SK-N-SH (cell line): ENCODE results near the gene PLA2G4C. TPM values are rescaled to one million over a fixed set of nuclear protein-coding genes. Genes with fewer than 3 reads are reported as not detected.

Experiments used
- CTCF ChIA-PET: fragments of 300-600, 350-600 bp; formaldehyde crosslinking; extraction: SDS; loops from one replicate; lab custom pipeline; 2021; lab: Yijun Ruan, JAX
- POLR2A ChIA-PET: fragments of 350-600 bp; sonication (Branson Sonifier 250); formaldehyde crosslinking; extraction: SDS; loops from one replicate; lab custom pipeline; 2020; ENCODE audit warnings: antibody characterized with exemption, inconsistent platforms; lab: Yijun Ruan, JAX
- DNase-seq: peaks from one replicate; pipeline ENCODE4 v3.0.0; 2012
- H2AFZ ChIP-seq: fragments of 200-600 bp; sonication (generic); 2 replicates; pipeline ENCODE4 v1.8.1; 2016; ENCODE audit warnings: antibody characterized with exemption, mild to moderate bottlenecking, low read depth
- H3F3A ChIP-seq: fragments of 200-600 bp; sonication (generic); replicated peaks from 2 replicates; pipeline ENCODE3; 2016; ENCODE audit warnings: antibody characterized with exemption, mild to moderate bottlenecking; ENCODE audit not compliant: insufficient read depth
- H3K27ac ChIP-seq, 2 experiments: fragments of 200-500 bp in 1 of 2; fragments of 200-600 bp in 1 of 2; sonication (Bioruptor generic) in 1 of 2; sonication (generic), shearing (Covaris generic) in 1 of 2; 2 replicates each; pipeline versions ENCODE4 v1.5.1 to v1.6.1; 2014 to 2016; ENCODE audit warnings: low read depth in 2 of 2, inconsistent platforms in 1 of 2, low read length in 1 of 2, mild to moderate bottlenecking in 1 of 2, mixed read lengths in 1 of 2
- H3K27me3 ChIP-seq: fragments of 200-600 bp; sonication (generic), shearing (Covaris generic); 2 replicates; pipeline ENCODE4 v1.6.1; 2016; ENCODE audit warnings: mixed run types; ENCODE audit not compliant: insufficient read depth
- H3K36me3 ChIP-seq, 2 experiments: fragments of 200-500 bp in 1 of 2; fragments of 200-600 bp in 1 of 2; sonication (Bioruptor generic) in 1 of 2; sonication (generic) in 1 of 2; replicated peaks in 1 of 2; 2 replicates each; pipeline versions ENCODE3 to v1.5.1; 2014 to 2016; ENCODE audit warnings: low read length in 1 of 2, mild to moderate bottlenecking in 1 of 2; ENCODE audit not compliant: insufficient read depth in 2 of 2, control insufficient read depth in 1 of 2
- H3K4me1 ChIP-seq, 2 experiments: fragments of 200-500 bp in 1 of 2; fragments of 200-600 bp in 1 of 2; sonication (Bioruptor generic) in 1 of 2; sonication (generic), shearing (Covaris generic) in 1 of 2; 2 replicates each; pipeline versions ENCODE4 v1.5.1 to v1.6.1; 2014 to 2016; ENCODE audit warnings: low read depth in 1 of 2, low read length in 1 of 2, mixed run types in 1 of 2; ENCODE audit not compliant: insufficient read depth in 2 of 2, control insufficient read depth in 1 of 2
- H3K4me2 ChIP-seq: fragments of 200-600 bp; sonication (generic), shearing (Covaris generic); 2 replicates; pipeline ENCODE4 v1.6.1; 2017; ENCODE audit warnings: mixed run types
- H3K4me3 ChIP-seq, 2 experiments: fragments of 200-500 bp in 1 of 2; fragments of 200-600 bp in 1 of 2; sonication (Bioruptor generic) in 1 of 2; sonication (generic), shearing (Covaris generic) in 1 of 2; 2 replicates each; pipeline versions ENCODE4 v1.5.1 to v1.8.1; 2014 to 2016; ENCODE audit warnings: low read depth in 2 of 2, inconsistent platforms in 1 of 2, low read length in 1 of 2, mild to moderate bottlenecking in 1 of 2, mixed read lengths in 1 of 2, moderate library complexity in 1 of 2
- H3K79me2 ChIP-seq: fragments of 200-600 bp; sonication (generic); 2 replicates; pipeline ENCODE4 v1.8.1; 2017; ENCODE audit warnings: mild to moderate bottlenecking; ENCODE audit not compliant: insufficient read depth
- H3K9ac ChIP-seq: fragments of 200-600 bp; sonication (generic); 2 replicates; pipeline ENCODE4 v1.6.1; 2017; ENCODE audit warnings: mixed run types
- H3K9me2 ChIP-seq: fragments of 200-600 bp; sonication (generic); 2 replicates; pipeline ENCODE4 v1.6.1; 2017; ENCODE audit warnings: mixed run types
- H3K9me3 ChIP-seq: fragments of 200-600 bp; sonication (generic); 2 replicates; pipeline ENCODE4 v1.6.1; 2017; ENCODE audit warnings: mixed run types, mild to moderate bottlenecking, moderate library complexity
- H4K20me1 ChIP-seq: fragments of 200-600 bp; sonication (generic); 2 replicates; pipeline ENCODE4 v1.6.1; 2017; ENCODE audit warnings: mild to moderate bottlenecking, mixed run types; ENCODE audit not compliant: insufficient read depth
- CHD2 ChIP-seq: fragments of 150-350 bp; IDR thresholded peaks from 2 replicates; pipeline ENCODE4 v1.6.1; 2018; ENCODE audit warnings: low read length; ENCODE audit not compliant: partially characterized antibody
- EP300 ChIP-seq, 2 experiments: IDR thresholded peaks; 2 replicates each; pipeline versions ENCODE4 v1.4.0 to v1.6.1; 2012; ENCODE audit warnings: borderline replicate concordance in 1 of 2, low read depth in 1 of 2, low read length in 1 of 2
- EZH2phosphoT487 ChIP-seq: fragments of 200-600 bp; sonication (generic); IDR thresholded peaks from 2 replicates; pipeline ENCODE4 v1.6.1; 2017; ENCODE audit warnings: low read depth, mixed run types, mild to moderate bottlenecking, antibody characterized with exemption, moderate library complexity, borderline replicate concordance
- FOSL2 ChIP-seq: IDR thresholded peaks from 2 replicates; pipeline ENCODE4 v1.4.0; 2012; ENCODE audit warnings: low read depth, mild to moderate bottlenecking, moderate library complexity, borderline replicate concordance
- GABPA ChIP-seq: IDR thresholded peaks from 2 replicates; pipeline ENCODE4 v1.4.0; 2012; ENCODE audit warnings: low read depth, mild to moderate bottlenecking
- GATA2 ChIP-seq: sonication (generic); formaldehyde crosslinking; IDR thresholded peaks from 2 replicates; pipeline ENCODE4 v1.5.0; 2020; ENCODE audit warnings: mild to moderate bottlenecking, missing genetic modification reagents
- MXI1 ChIP-seq: IDR thresholded peaks from 2 replicates; pipeline ENCODE4 v1.6.1; 2012; ENCODE audit warnings: mild to moderate bottlenecking, low read depth, low read length, improper control_type of control experiment
- NFIC ChIP-seq: IDR thresholded peaks from 2 replicates; pipeline ENCODE4 v1.4.0; 2012; ENCODE audit warnings: borderline replicate concordance
- POLR2AphosphoS5 ChIP-seq: IDR thresholded peaks from 2 replicates; pipeline ENCODE4 v1.6.1; 2012; ENCODE audit warnings: low read depth, low read length
- RAD21 ChIP-seq: IDR thresholded peaks from 2 replicates; pipeline ENCODE4 v1.6.1; 2012; ENCODE audit warnings: mild to moderate bottlenecking, low read length
- RFX5 ChIP-seq: IDR thresholded peaks from 2 replicates; pipeline ENCODE4 v1.6.1; 2012; ENCODE audit warnings: mild to moderate bottlenecking, improper control_type of control experiment, low read length
- SIN3A ChIP-seq: IDR thresholded peaks from 2 replicates; pipeline ENCODE4 v1.6.1; 2012; ENCODE audit warnings: low read depth, mild to moderate bottlenecking, low read length, moderate library complexity, borderline replicate concordance
- SMC3 ChIP-seq: IDR thresholded peaks from 2 replicates; pipeline ENCODE4 v1.6.1; 2012; ENCODE audit warnings: low read depth, low read length, improper control_type of control experiment
- TAF1 ChIP-seq: IDR thresholded peaks from 2 replicates; pipeline ENCODE4 v1.6.1; 2012; ENCODE audit warnings: low read depth, mild to moderate bottlenecking, low read length, moderate library complexity, borderline replicate concordance
- TCF12 ChIP-seq: IDR thresholded peaks from 2 replicates; pipeline ENCODE4 v1.4.0; 2012
- TEAD4 ChIP-seq: IDR thresholded peaks from 2 replicates; pipeline ENCODE4 v1.4.0; 2012; ENCODE audit warnings: mild to moderate bottlenecking, borderline replicate concordance; ENCODE audit not compliant: insufficient read depth
- YY1 ChIP-seq: IDR thresholded peaks from 2 replicates; pipeline ENCODE4 v1.4.0; 2012; ENCODE audit warnings: low read depth, mild to moderate bottlenecking
- WGBS: methylation state at CpG from one replicate; pipeline ENCODE4 v1.1.6; 2017; ENCODE audit warnings: low lambda C conversion rate; 5-methylcytosine and 5-hydroxymethylcytosine counted together
- polyA plus RNA-seq, 3 experiments: library from polyadenylated mRNA; depleted of rRNA; stranded (reverse); fragments of >200 nt; gene quantifications; 2 replicates each; pipeline ENCODE4 v1.2.3, GENCODE V29; 2012
- TF ChIP-seq, protein P1 (sequence below): fragments of 200-600 bp; sonication (generic); IDR thresholded peaks from 2 replicates; pipeline ENCODE4 v1.6.1; 2017; ENCODE audit warnings: antibody characterized with exemption, mild to moderate bottlenecking, moderate library complexity
- TF ChIP-seq, protein P2 (sequence below): fragments of 150-350 bp; IDR thresholded peaks from 2 replicates; pipeline ENCODE4 v1.6.1; 2016; ENCODE audit warnings: mild to moderate bottlenecking, low read depth, low read length

Gene PLA2G4C
- polyA plus RNA-seq, 1 of the 3 experiments (the other 2 are of a cell fraction) = 6.1 TPM

GRCh38 chr19:48025480-48025879 is 85.1 kb downstream of the PLA2G4C start:
- Histone ChIP-seq H4K20me1 (no peaks in the 10 kb centered on the region), H3K9ac (no peak overlapping the region), H3K4me2 (no peak overlapping the region), H3F3A (no peaks in the 10 kb centered on the region), H3K4me1 (no peaks in the 10 kb centered on the region), H3K9me2 (no peaks in the 10 kb centered on the region), H2AFZ (no peak overlapping the region), H3K4me3 (no peak overlapping the region)
- no peak for DNase-seq
- CTCF ChIA-PET = no interaction called here
- POLR2A ChIA-PET = no interaction called here
- TF ChIP-seq EZH2phosphoT487 = no peak
- TF ChIP-seq, protein P1, sequence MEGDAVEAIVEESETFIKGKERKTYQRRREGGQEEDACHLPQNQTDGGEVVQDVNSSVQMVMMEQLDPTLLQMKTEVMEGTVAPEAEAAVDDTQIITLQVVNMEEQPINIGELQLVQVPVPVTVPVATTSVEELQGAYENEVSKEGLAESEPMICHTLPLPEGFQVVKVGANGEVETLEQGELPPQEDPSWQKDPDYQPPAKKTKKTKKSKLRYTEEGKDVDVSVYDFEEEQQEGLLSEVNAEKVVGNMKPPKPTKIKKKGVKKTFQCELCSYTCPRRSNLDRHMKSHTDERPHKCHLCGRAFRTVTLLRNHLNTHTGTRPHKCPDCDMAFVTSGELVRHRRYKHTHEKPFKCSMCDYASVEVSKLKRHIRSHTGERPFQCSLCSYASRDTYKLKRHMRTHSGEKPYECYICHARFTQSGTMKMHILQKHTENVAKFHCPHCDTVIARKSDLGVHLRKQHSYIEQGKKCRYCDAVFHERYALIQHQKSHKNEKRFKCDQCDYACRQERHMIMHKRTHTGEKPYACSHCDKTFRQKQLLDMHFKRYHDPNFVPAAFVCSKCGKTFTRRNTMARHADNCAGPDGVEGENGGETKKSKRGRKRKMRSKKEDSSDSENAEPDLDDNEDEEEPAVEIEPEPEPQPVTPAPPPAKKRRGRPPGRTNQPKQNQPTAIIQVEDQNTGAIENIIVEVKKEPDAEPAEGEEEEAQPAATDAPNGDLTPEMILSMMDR = no peak
- TF ChIP-seq MXI1 = no peak
- TF ChIP-seq TAF1 = no peak
- TF ChIP-seq SMC3 = no peak
- no peak for TF ChIP-seq POLR2AphosphoS5
- TF ChIP-seq EP300 (IDR thresholded peaks at IDR 0.05; ENCODE audit: borderline replicate concordance in 1 of 2, low read depth in 1 of 2, low read length in 1 of 2) = no peak
- no peak for TF ChIP-seq NFIC
- no peak for TF ChIP-seq RAD21
- TF ChIP-seq SIN3A = no peak
- no peak for TF ChIP-seq FOSL2
- TF ChIP-seq GATA2 (CRISPR knock-in tag) = no peak
- TF ChIP-seq RFX5 = no peak
- TF ChIP-seq TEAD4 = no peak
- TF ChIP-seq, protein P2, sequence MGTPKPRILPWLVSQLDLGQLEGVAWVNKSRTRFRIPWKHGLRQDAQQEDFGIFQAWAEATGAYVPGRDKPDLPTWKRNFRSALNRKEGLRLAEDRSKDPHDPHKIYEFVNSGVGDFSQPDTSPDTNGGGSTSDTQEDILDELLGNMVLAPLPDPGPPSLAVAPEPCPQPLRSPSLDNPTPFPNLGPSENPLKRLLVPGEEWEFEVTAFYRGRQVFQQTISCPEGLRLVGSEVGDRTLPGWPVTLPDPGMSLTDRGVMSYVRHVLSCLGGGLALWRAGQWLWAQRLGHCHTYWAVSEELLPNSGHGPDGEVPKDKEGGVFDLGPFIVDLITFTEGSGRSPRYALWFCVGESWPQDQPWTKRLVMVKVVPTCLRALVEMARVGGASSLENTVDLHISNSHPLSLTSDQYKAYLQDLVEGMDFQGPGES = no peak
- TF ChIP-seq YY1 = no peak
- TF ChIP-seq CHD2 = no peak
- TF ChIP-seq GABPA = no peak
- TF ChIP-seq TCF12 = no peak
- TF ChIP-seq, all 33 proteins: peak for 0
- no peaks in the 10 kb centered on the region for H3K36me3 ChIP-seq
- H3K79me2 ChIP-seq = no peaks in the 10 kb centered on the region
- H3K27me3 ChIP-seq = peaks cover 52% of the 10 kb centered on the region
- H3K9me3 ChIP-seq = no peaks in the 10 kb centered on the region
- WGBS = 3% methylated on average over 3 of the region's 3 CpGs
- no peak overlapping the region for H3K27ac ChIP-seq
